ENCODE results near the gene AK8. TPM values are rescaled to one million over a fixed set of nuclear protein-coding genes. Genes with fewer than 3 reads are reported as not detected.

Gene AK8
- total and polyA plus RNA-seq, 4 donors: 0.07 to 0.26 (median 0.11) TPM

- Histone ChIP-seq H3K9ac (ENCODE audit: low read depth in 1 of 2, low read length in 2 of 2) (no peak overlapping the region), H3K4me3 (ENCODE audit: low read depth in 1 of 3, low read length in 3 of 3) (no peak overlapping the region), H3K27ac (ENCODE audit: low read depth in 1 of 2, low read length in 2 of 2) (no peak overlapping the region), H3K36me3 (ENCODE audit: control insufficient read depth in 4 of 4, insufficient read depth in 3 of 4, low read depth in 1 of 4, low read length in 3 of 4) (no peaks in the 10 kb centered on the region), H3K9me3 (ENCODE audit: control insufficient read depth in 4 of 4, low read length in 3 of 4) (no peaks in the 10 kb centered on the region), H3K4me1 (ENCODE audit: control insufficient read depth in 4 of 4, insufficient read depth in 4 of 4, low read length in 3 of 4) (no peaks in the 10 kb centered on the region), H3K27me3 (ENCODE audit: control insufficient read depth in 4 of 4, insufficient read depth in 4 of 4, low read length in 3 of 4) (peaks cover 3 to 20% (median 12%) of the 10 kb centered on the region in 4 donors)
- TF ChIP-seq TAF1 (conservative IDR thresholded peaks at IDR 0.05) (no peak), RXRA (IDR thresholded peaks at IDR 0.05) (no peak), FOXA1 (IDR thresholded peaks at IDR 0.05) (no peak), HNF4A (conservative IDR thresholded peaks at IDR 0.05) (no peak), SP1 (IDR thresholded peaks at IDR 0.05) (no peak), CTCF (IDR thresholded peaks at IDR 0.05; ENCODE audit: low read depth, low read length, missing input control) (no peak), MAX (IDR thresholded peaks at IDR 0.05) (no peak), RAD21 (IDR thresholded peaks at IDR 0.05) (no peak), EGR1 (IDR thresholded peaks at IDR 0.05; ENCODE audit: low read depth in 2 of 2) (no peak), ATF3 (IDR thresholded peaks at IDR 0.05) (no peak), REST (IDR thresholded peaks at IDR 0.05) (no peak), JUND (IDR thresholded peaks at IDR 0.05) (no peak), YY1 (IDR thresholded peaks at IDR 0.05) (no peak), GABPA (IDR thresholded peaks at IDR 0.05 in 1 of 2, conservative IDR thresholded peaks at IDR 0.05 in 1 of 2) (no peak)
- no peak for DNase-seq (ENCODE audit: low spot score)
- WGBS: 90% methylated on average over 15 of the region's 15 CpGs
These were observed 137.4 kb downstream of the AK8 start for GRCh38 chr9:132740526-132741309.

GRCh38 chr9:132739710-132740310, 138.3 kb downstream of the AK8 start:
- Histone ChIP-seq H3K9me3 (ENCODE audit: control insufficient read depth in 4 of 4, low read length in 3 of 4) (no peaks in the 10 kb centered on the region), H3K27me3 (ENCODE audit: control insufficient read depth in 4 of 4, insufficient read depth in 4 of 4, low read length in 3 of 4) (peaks cover 3 to 15% (median 11%) of the 10 kb centered on the region in 4 donors), H3K36me3 (ENCODE audit: control insufficient read depth in 4 of 4, insufficient read depth in 3 of 4, low read depth in 1 of 4, low read length in 3 of 4) (no peaks in the 10 kb centered on the region), H3K4me3 (ENCODE audit: low read depth in 1 of 3, low read length in 3 of 3) (no peak overlapping the region), H3K27ac (ENCODE audit: low read depth in 1 of 2, low read length in 2 of 2) (no peak overlapping the region), H3K4me1 (ENCODE audit: control insufficient read depth in 4 of 4, insufficient read depth in 4 of 4, low read length in 3 of 4) (no peaks in the 10 kb centered on the region), H3K9ac (ENCODE audit: low read depth in 1 of 2, low read length in 2 of 2) (no peak overlapping the region)
- DNase-seq (ENCODE audit: low spot score): no peak
- 91% methylated on average over 9 of the region's 9 CpGs for WGBS
- no peak for TF ChIP-seq RXRA (IDR thresholded peaks at IDR 0.05)
- no peak for TF ChIP-seq YY1 (IDR thresholded peaks at IDR 0.05)
- no peak for TF ChIP-seq ATF3 (IDR thresholded peaks at IDR 0.05)
- TF ChIP-seq CTCF (IDR thresholded peaks at IDR 0.05; ENCODE audit: low read depth, low read length, missing input control): no peak
- TF ChIP-seq FOXA1 (IDR thresholded peaks at IDR 0.05): no peak
- no peak for TF ChIP-seq SP1 (IDR thresholded peaks at IDR 0.05)
- TF ChIP-seq FOXA2 (IDR thresholded peaks at IDR 0.05): no peak
- no peak for TF ChIP-seq REST (IDR thresholded peaks at IDR 0.05)
- no peak for TF ChIP-seq GABPA (IDR thresholded peaks at IDR 0.05 in 1 of 2, conservative IDR thresholded peaks at IDR 0.05 in 1 of 2)
- TF ChIP-seq TAF1 (conservative IDR thresholded peaks at IDR 0.05): no peak
- TF ChIP-seq JUND (IDR thresholded peaks at IDR 0.05): no peak
- TF ChIP-seq MAX (IDR thresholded peaks at IDR 0.05): no peak
- no peak for TF ChIP-seq RAD21 (IDR thresholded peaks at IDR 0.05)
- TF ChIP-seq HNF4G (IDR thresholded peaks at IDR 0.05): no peak
